ENCODE measurements around the gene C10orf95. TPM values are rescaled to one million over a fixed set of nuclear protein-coding genes. Genes with fewer than 3 reads are reported as not detected.

The C10orf95 gene
- polyA plus RNA-seq, 3 donors: 0.57 to 0.62 (median 0.58) TPM

DNA sequence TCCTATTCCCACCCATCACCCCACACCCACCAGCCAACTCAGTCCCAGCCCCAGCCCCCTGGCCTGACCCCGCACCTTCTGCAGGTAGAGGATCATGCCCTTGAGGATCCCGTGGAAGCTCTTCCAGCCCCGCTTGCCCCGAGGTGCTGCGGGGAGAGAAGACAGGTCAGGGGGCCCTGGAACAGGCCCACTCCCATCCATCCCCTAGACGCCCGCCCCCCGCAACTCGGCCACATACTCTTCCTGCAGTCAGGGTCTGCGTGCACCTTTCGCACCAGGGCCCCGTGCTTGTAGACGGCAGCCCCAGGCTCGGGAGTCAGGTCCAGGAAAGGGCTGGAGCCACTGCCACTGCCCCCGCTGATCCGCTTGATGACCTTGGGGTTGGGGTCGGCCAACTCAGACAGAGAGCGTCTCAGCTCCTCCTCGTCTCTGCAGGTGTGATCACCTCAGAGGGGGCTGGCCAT is 46.2 kb downstream of the C10orf95 start:
- DNase-seq (ENCODE audit: low read depth in 3 of 3, low spot score in 2 of 3): no peak

GRCh38 chr10:102404361-102405107 is 46.8 kb downstream of the C10orf95 start:
- no peak for DNase-seq (ENCODE audit: low read depth in 3 of 3, low spot score in 2 of 3)

DNA sequence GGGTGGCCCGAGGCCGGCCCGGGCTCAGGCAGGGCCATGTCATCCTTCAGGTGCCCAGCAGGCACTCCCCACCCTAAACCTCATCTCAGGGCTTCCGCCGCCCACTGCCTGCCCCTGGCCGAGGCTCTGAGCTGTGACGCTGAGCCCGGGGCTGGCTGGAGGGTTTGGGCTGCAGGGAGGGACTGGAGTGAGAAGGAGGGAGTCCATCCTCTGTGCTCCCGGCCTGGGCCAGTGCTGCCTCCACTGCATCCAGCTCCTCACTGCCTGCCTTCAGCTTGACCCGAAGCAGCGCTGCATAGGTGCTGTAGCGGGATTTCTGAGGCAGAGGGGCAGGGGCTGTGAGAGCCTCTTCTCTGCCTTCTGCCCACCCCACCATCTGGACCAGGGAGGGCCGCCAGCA is 48.2 kb downstream of the C10orf95 start:
- DNase-seq (ENCODE audit: low read depth in 3 of 3, low spot score in 2 of 3): no peak

DNA sequence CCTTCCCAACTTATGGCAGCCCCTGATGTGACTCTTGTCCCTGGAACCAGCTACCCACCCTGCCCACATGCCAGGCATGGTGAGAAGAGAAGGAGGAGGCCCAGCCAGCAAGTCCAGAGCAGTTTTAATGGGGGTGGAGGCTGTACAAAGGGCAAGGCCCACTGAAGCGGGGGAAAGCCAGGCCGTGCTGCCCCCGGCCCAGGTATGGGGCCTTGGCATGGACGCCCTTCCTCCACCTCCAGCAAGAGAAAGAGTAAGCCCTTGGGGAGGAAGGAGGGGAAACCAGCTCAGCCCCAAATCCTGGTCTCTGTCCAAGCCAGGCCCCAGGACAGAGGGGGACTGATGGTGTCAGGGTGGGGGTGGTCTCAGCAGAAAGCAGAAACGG is 48.8 kb downstream of the C10orf95 start:
- DNase-seq (ENCODE audit: low read depth in 3 of 3, low spot score in 2 of 3): no peak

- no peak for DNase-seq (ENCODE audit: low read depth in 3 of 3, low spot score in 2 of 3)
Observed at GRCh38 chr10:102401735-102402511, 49.4 kb downstream of the C10orf95 start.

GRCh38 chr10:102401342-102401654 is 50.0 kb downstream of the C10orf95 start:
- DNase-seq (ENCODE audit: low read depth in 3 of 3, low spot score in 2 of 3): no peak

DNA sequence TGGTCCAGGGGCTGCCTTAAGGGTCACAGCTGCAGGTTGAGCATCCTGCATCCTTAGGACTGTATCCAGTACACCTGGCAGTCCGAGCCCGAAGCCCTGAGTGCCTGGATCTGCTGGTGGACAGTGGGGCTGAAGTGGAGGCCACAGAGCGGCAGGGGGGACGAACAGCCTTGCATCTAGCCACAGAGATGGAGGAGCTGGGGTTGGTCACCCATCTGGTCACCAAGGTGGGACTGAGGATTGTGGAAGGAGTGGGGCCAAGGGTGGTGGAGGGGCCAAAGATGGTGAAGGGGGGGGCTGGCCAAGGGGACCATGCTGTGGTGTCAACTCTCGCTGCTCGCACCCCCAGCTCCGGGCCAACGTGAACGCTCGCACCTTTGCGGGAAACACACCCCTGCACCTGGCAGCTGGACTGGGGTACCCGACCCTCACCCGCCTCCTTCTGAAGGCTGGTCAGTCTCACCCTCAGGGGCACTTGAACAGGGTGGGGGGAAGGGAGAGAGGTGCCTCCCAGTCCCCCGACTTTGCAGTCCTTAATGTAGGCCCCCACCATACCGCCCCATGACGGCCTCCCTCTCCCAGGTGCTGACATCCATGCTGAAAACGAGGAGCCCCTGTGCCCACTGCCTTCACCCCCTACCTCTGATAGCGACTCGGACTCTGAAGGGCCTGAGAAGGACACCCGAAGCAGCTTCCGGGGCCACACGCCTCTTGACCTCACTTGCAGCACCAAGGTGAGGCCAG is 50.6 kb downstream of the C10orf95 start:
- no peak for DNase-seq (ENCODE audit: low read depth in 3 of 3, low spot score in 2 of 3)

GRCh38 chr10:102400076-102400475 is 51.3 kb downstream of the C10orf95 start:
- DNase-seq (ENCODE audit: low read depth in 3 of 3, low spot score in 2 of 3): no peak

Other genes with a start within 250 kb of the C10orf95 start
- gene ELOVL3, start 225.2 kb downstream of the C10orf95 start, polyA plus RNA-seq (ENCODE audit: insufficient read length in 3 of 3): 1 to 10 TPM; 2.8 to 3.2 (median 3.2) TPM
- under 1 TPM; 0.51 to 0.64 (median 0.53) TPM for gene PITX3, start 210.0 kb downstream of the C10orf95 start, polyA plus RNA-seq (ENCODE audit: insufficient read length in 3 of 3)
- gene GBF1, start 206.0 kb downstream of the C10orf95 start, polyA plus RNA-seq (ENCODE audit: insufficient read length in 3 of 3): 10 to 100 TPM; 40.5 to 44.7 (median 42.3) TPM
- gene NFKB2, start 55.8 kb downstream of the C10orf95 start, polyA plus RNA-seq (ENCODE audit: insufficient read length in 3 of 3): 10 to 100 TPM; 15.7 to 17.4 (median 16.8) TPM
- gene PSD, start 32.8 kb downstream of the C10orf95 start, polyA plus RNA-seq (ENCODE audit: insufficient read length in 3 of 3): 1 to 10 TPM; 6.9 to 9.1 (median 7.8) TPM
- gene FBXL15, start 30.7 kb downstream of the C10orf95 start, polyA plus RNA-seq (ENCODE audit: insufficient read length in 3 of 3): 1 to 10 TPM; 5.9 to 8.0 (median 5.9) TPM
- gene CUEDC2, start 19.0 kb downstream of the C10orf95 start, polyA plus RNA-seq (ENCODE audit: insufficient read length in 3 of 3): 10 to 100 TPM; 72.0 to 78.2 (median 72.9) TPM
- 10 to 100 TPM; 87.7 to 90.1 (median 89.2) TPM for gene ACTR1A, start 51.2 kb upstream of the C10orf95 start, polyA plus RNA-seq (ENCODE audit: insufficient read length in 3 of 3)
- gene SUFU, start 52.4 kb upstream of the C10orf95 start, polyA plus RNA-seq (ENCODE audit: insufficient read length in 3 of 3): 10 to 100 TPM; 24.1 to 30.0 (median 27.6) TPM
- gene TRIM8, start 192.9 kb upstream of the C10orf95 start, polyA plus RNA-seq (ENCODE audit: insufficient read length in 3 of 3): 100 to 1,000 TPM; 121 to 127 (median 121) TPM

Measured in right renal cortex interstitium (tissue), 3 donors.